ENCODE results near the gene ADI1. TPM values are rescaled to one million over a fixed set of nuclear protein-coding genes. Genes with fewer than 3 reads are reported as not detected.
"Not testable (repeated sequence)": the region's sequence is repeated elsewhere in the genome, so short reads cannot be mapped to it uniquely, and the experiment has no call there.

The ADI1 gene
- total RNA-seq, 2 donors from 2014 or later = 27.0 to 33.0 TPM

DNA sequence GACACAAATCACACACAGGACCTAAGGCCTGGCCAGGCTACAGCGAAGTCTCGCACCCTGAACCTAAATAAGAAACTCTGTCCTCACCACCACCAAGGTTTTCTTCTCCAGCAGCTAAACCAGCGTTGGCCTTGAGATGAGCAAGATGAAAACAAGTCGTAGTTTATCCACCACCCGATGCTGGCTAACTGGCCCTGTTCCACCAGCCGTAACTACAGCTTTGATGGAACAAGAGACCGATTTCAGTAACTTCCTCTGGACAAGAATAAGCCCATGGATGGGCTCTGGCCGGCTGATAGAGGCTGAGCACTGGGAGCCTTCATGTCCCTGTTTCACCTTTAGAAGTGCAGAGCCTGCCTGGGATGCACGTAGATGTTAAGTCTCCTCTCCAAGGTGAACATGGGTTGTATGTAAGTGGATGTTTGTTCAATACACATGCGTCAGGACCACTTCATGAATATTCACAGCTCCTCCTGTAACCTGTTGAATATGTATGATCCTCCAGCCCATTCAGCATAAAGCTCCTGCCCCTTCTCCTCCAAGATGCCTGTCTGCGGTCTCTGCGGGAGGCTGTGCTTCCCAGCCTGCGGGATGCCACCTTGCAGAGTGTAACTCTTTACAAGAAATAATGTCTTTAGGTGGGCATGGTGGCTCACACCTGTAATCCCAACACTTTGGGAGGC lies 24.2 kb downstream of the ADI1 start:
- H3K4me3 Mint-ChIP-seq = no peak overlapping the region
- H3K36me3 Mint-ChIP-seq (ENCODE audit: low read depth) = no peaks in the 10 kb centered on the region
- H3K27me3 Mint-ChIP-seq = no peaks in the 10 kb centered on the region
- no peaks in the 10 kb centered on the region for H3K9me3 ChIP-seq (ENCODE audit: control insufficient read depth, low read length, poor library complexity, severe bottlenecking)
- DNase-seq = no peak
- ATAC-seq = no peak
- H3K4me1 Mint-ChIP-seq = no peaks in the 10 kb centered on the region
- H3K27ac Mint-ChIP-seq = no peak overlapping the region

- no peaks in the 10 kb centered on the region for H3K9me3 ChIP-seq (ENCODE audit: control insufficient read depth, low read length, poor library complexity, severe bottlenecking)
- no peaks in the 10 kb centered on the region for H3K4me1 Mint-ChIP-seq
- no peaks in the 10 kb centered on the region for H3K27me3 Mint-ChIP-seq
- no peak overlapping the region for H3K4me3 Mint-ChIP-seq
- ATAC-seq = no peak
- DNase-seq = no peak
- no peak overlapping the region for H3K27ac Mint-ChIP-seq
- H3K36me3 Mint-ChIP-seq (ENCODE audit: low read depth) = no peaks in the 10 kb centered on the region
Observed at GRCh38 chr2:3493615-3494007, 25.7 kb downstream of the ADI1 start.

GRCh38 chr2:3492951-3493614 lies 26.2 kb downstream of the ADI1 start:
- no peaks in the 10 kb centered on the region for H3K9me3 ChIP-seq (ENCODE audit: control insufficient read depth, low read length, poor library complexity, severe bottlenecking)
- H3K4me3 Mint-ChIP-seq = no peak overlapping the region
- no peak overlapping the region for H3K27ac Mint-ChIP-seq
- no peaks in the 10 kb centered on the region for H3K4me1 Mint-ChIP-seq
- H3K36me3 Mint-ChIP-seq (ENCODE audit: low read depth) = no peaks in the 10 kb centered on the region
- no peak for ATAC-seq
- no peak for DNase-seq
- H3K27me3 Mint-ChIP-seq = no peaks in the 10 kb centered on the region

DNA sequence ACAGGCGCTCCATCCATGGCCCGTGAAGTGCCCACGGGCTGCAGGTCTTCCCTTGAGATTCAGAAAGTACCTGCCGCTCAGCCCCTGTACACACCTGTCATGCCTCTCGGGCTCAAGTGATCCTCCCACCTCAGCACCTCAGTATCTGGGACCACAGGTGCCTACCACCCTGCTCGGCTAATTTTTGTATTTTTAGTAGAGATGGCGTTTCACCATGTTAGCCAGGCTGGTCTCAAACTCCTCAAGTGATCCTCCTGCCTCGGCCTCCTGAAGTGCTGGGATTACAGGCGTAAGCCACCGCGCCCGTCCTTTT lies 26.9 kb downstream of the ADI1 start:
- DNase-seq; H3K4me3 Mint-ChIP-seq; H3K27me3 Mint-ChIP-seq; H3K36me3 Mint-ChIP-seq (ENCODE audit: low read depth); ATAC-seq; H3K27ac Mint-ChIP-seq; H3K4me1 Mint-ChIP-seq; H3K9me3 ChIP-seq (ENCODE audit: control insufficient read depth, low read length, poor library complexity, severe bottlenecking): not testable (repeated sequence)

DNA sequence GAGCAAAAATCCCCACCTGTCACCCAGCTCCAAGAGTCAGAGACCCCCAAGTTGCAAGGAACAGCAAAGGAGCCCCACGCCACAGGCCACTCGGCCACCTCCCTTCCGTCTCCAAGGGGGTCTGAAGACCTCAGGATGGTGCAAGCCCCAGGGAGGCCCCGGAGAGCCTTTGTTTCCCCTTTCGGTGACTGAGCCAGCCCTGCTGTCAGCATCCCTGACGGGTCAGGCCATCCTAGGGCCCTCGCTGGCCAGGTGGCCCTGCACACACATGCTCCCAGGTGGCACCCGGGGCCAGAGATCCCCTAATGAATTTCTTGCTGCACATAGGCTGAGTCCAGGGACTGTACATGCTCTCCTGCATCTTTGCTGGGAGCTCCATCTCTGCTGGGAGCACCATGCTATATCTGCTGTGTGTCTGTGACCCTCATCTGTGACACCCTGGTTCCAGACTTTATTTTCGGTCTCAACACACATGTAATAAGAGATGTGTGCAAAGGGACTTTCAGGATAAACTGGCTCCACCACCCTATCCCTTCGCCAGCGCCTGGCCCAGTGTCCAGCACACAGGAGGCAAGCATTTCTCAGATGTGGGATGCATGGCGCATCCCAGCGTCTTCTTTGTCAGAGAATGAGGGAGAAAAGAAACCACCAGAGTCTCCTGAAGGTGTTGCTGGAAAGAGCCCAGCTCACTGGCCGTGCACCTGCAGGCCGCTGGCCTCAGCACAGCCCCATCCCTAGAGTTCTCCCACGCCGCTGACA lies 27.4 kb downstream of the ADI1 start:
- no peak for ATAC-seq
- H3K9me3 ChIP-seq (ENCODE audit: control insufficient read depth, low read length, poor library complexity, severe bottlenecking) = no peaks in the 10 kb centered on the region
- DNase-seq = no peak
- H3K4me3 Mint-ChIP-seq = no peak overlapping the region
- no peaks in the 10 kb centered on the region for H3K4me1 Mint-ChIP-seq
- H3K27ac Mint-ChIP-seq = no peak overlapping the region
- no peaks in the 10 kb centered on the region for H3K36me3 Mint-ChIP-seq (ENCODE audit: low read depth)
- H3K27me3 Mint-ChIP-seq = no peaks in the 10 kb centered on the region

GRCh38 chr2:3491306-3491705 lies 28.0 kb downstream of the ADI1 start:
- H3K27ac Mint-ChIP-seq = no peak overlapping the region
- H3K36me3 Mint-ChIP-seq (ENCODE audit: low read depth) = no peaks in the 10 kb centered on the region
- no peak overlapping the region for H3K4me3 Mint-ChIP-seq
- ATAC-seq = no peak
- H3K9me3 ChIP-seq (ENCODE audit: control insufficient read depth, low read length, poor library complexity, severe bottlenecking) = no peaks in the 10 kb centered on the region
- no peaks in the 10 kb centered on the region for H3K4me1 Mint-ChIP-seq
- no peaks in the 10 kb centered on the region for H3K27me3 Mint-ChIP-seq
- DNase-seq = no peak

DNA sequence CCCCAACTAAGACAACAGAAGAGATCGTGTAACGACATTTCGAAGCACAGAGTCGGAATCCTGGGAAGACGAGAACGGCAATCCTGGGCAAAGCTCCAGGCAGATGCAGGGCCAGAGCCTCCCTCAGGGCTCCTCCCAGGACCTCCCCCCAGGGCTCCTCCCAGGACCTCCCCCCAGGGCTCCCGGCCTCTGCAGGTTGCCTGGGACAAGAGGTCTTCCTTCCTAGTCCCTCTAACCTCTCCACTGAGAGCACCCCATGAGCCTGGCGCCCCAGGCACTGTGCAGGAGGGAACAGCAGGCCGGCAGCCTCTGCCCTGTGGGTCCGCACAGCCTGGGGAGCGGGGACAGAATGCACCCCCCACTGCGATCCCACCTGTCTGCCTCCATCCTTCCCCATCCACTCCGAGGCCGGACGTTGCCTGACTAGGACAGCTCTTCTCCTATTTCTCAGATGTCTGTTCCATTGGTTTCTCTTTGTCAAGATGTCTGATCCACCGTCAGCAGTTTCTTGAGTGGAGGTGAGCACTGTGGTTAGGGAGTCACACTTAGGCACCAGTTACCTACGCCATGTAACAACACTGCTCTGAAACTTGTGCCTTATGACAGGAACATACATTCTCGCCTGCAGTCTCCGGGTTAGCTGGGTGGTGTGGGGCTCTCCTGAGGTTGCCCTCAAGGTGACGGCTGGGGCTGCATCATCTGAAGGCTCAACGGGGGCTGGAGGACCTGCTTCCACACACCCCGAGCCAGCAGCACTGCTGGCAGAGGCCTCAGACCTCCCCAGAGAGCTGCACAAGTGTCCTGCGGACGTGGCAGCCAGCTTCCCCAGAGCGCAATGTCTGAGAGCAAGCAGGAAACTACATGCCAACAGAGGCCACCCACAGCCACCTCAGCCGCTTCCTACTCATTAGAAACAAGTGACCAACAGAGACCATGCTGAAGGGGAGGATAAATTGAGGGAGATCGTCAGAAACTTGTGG lies 28.9 kb downstream of the ADI1 start:
- DNase-seq = no peak
- no peak overlapping the region for H3K27ac Mint-ChIP-seq

GRCh38 chr2:3489764-3490115 lies 29.6 kb downstream of the ADI1 start:
- Mint-ChIP-seq H3K27ac (no peak overlapping the region), H3K36me3 (ENCODE audit: low read depth) (no peaks in the 10 kb centered on the region), H3K4me3 (no peak overlapping the region), H3K27me3 (no peaks in the 10 kb centered on the region), H3K4me1 (no peaks in the 10 kb centered on the region)
- ATAC-seq (no peak), DNase-seq (no peak)
- no peaks in the 10 kb centered on the region for H3K9me3 ChIP-seq (ENCODE audit: control insufficient read depth, low read length, poor library complexity, severe bottlenecking)

More for the DNA sequence above, 28.9 kb downstream of the ADI1 start:
- Mint-ChIP-seq H3K4me1 (no peaks in the 10 kb centered on the region), H3K27me3 (no peaks in the 10 kb centered on the region), H3K36me3 (ENCODE audit: low read depth) (no peaks in the 10 kb centered on the region), H3K4me3 (no peak overlapping the region)
- H3K9me3 ChIP-seq (ENCODE audit: control insufficient read depth, low read length, poor library complexity, severe bottlenecking) = no peaks in the 10 kb centered on the region
- ATAC-seq = no peak

DNA sequence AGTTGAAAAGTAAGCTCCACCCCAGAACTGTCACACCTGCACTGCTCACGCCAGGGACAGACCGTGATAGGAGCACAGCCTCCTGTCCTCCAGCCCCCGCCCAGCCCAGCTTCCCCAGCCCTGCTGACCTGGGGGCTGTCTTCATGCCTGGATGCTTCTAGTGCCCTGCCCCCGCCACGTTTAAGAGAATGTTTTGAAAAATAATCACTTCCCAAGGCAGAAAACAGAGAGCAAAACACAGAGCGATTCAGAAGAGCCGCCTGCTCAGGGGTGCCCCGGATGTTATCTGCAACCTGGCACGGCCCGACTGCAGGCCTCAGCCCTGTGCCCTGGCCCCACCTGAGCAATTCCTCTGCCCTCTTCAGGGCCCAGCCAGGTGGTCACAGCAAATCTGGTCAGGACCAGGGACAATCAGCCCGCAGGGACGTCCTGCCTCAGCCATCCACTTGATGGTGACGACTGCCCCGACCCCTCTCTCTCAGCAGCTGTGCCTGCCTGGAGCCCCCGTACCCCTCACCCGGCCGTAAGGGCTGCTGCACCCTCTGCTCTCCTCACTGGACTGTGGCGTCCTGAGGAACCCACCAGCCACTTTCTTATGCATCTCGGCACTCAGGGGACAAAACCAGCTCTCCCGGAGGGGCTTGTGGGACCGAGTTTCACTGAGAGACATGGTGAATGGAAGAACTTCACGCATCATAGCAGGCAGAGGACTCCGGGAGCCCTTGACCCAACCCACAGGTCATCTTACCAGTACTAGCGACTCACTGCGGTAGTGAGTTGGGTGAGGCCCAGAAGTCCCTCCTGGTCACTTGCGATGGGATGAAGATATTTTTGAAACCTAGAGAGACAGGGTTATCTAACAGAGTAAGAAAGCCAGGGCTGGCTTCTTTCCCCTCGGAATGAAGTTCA lies 30.2 kb downstream of the ADI1 start:
- H3K9me3 ChIP-seq (ENCODE audit: control insufficient read depth, low read length, poor library complexity, severe bottlenecking) = no peaks in the 10 kb centered on the region
- Mint-ChIP-seq H3K27me3 (no peaks in the 10 kb centered on the region), H3K4me3 (no peak overlapping the region), H3K4me1 (no peaks in the 10 kb centered on the region), H3K27ac (no peak overlapping the region), H3K36me3 (ENCODE audit: low read depth) (no peaks in the 10 kb centered on the region)
- DNase-seq (no peak), ATAC-seq (no peak)

GRCh38 chr2:3488061-3488531 lies 31.2 kb downstream of the ADI1 start:
- no peak overlapping the region for H3K27ac Mint-ChIP-seq
- DNase-seq = no peak
- no peaks in the 10 kb centered on the region for H3K4me1 Mint-ChIP-seq

DNA sequence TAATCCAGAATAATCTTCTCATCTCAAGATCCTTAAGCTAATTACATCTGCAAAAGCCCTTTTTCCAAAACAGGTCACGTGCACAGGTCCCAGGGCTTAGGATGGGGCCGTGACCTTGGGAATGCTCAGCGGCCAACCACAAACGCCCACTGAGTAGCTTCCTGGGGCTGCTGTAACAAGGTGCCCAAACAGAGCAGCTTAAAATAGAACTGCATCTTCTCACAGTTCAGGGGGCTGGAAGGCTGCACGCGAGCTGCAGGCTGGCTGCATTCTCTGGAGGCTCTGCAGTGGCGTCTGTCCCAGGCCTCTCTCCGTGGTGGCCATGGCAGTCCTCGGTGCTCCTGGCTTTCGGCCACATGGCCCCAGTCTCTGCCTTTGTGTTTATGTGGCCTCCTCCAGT lies 31.9 kb downstream of the ADI1 start:
- H3K36me3 Mint-ChIP-seq (ENCODE audit: low read depth) = no peaks in the 10 kb centered on the region
- no peaks in the 10 kb centered on the region for H3K9me3 ChIP-seq (ENCODE audit: control insufficient read depth, low read length, poor library complexity, severe bottlenecking)
- peaks cover 2% of the 10 kb centered on the region for H3K4me1 Mint-ChIP-seq
- no peak overlapping the region for H3K27ac Mint-ChIP-seq
- DNase-seq (no peak), ATAC-seq (no peak)
- no peaks in the 10 kb centered on the region for H3K27me3 Mint-ChIP-seq
- H3K4me3 Mint-ChIP-seq = no peak overlapping the region

More at GRCh38 chr2:3488061-3488531, 31.2 kb downstream of the ADI1 start:
- H3K9me3 ChIP-seq (ENCODE audit: control insufficient read depth, low read length, poor library complexity, severe bottlenecking) = no peaks in the 10 kb centered on the region
- Mint-ChIP-seq H3K36me3 (ENCODE audit: low read depth) (no peaks in the 10 kb centered on the region), H3K27me3 (no peaks in the 10 kb centered on the region), H3K4me3 (no peak overlapping the region)
- no peak for ATAC-seq

DNA sequence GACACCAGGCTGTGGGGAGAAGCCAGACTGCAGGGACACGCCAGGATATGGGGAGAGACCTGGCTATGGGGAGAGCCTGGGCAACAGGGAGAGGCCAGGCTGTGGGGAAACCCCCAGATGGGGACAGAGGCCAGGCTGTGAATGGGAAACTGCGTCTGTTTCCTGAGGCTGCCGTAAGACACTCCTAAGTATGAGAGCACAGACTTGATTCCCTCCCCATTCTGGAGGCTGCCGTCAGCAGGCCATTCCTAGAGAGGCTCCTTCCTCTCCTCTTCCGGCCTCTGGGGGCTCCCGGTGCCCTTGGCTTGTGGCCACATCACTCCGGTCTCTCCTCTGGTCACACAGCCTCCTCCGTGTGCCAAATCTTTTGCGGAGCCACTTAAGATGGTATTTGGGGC lies 32.3 kb downstream of the ADI1 start:
- H3K27me3 Mint-ChIP-seq = no peaks in the 10 kb centered on the region
- no peak overlapping the region for H3K4me3 Mint-ChIP-seq
- DNase-seq (no peak), ATAC-seq (no peak)
- no peak overlapping the region for H3K27ac Mint-ChIP-seq
- H3K36me3 Mint-ChIP-seq (ENCODE audit: low read depth) = no peaks in the 10 kb centered on the region
- H3K9me3 ChIP-seq (ENCODE audit: control insufficient read depth, low read length, poor library complexity, severe bottlenecking) = no peaks in the 10 kb centered on the region
- peaks cover 2% of the 10 kb centered on the region for H3K4me1 Mint-ChIP-seq

Data from T-helper 17 cell (primary cell).